PC-3 (cell line): ENCODE results near the gene CNP. TPM values are rescaled to one million over a fixed set of nuclear protein-coding genes. Genes with fewer than 3 reads are reported as not detected.
"Not testable (repeated sequence)": the region's sequence is repeated elsewhere in the genome, so short reads cannot be mapped to it uniquely, and the experiment has no call there.

Experiments
- ATAC-seq: fragments of 200-7000 bp; cut with Tn5 transposase; 2 replicates; pipeline ENCODE4 v1.9.1; 2020; ENCODE audit warnings: mild to moderate bottlenecking, moderate library complexity
- BruUV-seq: library from RNA; stranded (reverse); fragments of 400-500 nt; replicated peaks from 2 replicates; lab custom pipeline; 2021; lab: Mats Ljungman, UMichigan
- CTCF ChIA-PET: fragments of 300-600 bp; sonication (Branson Sonifier 250); formaldehyde crosslinking; loops from one replicate; lab custom pipeline; 2022; ENCODE audit warnings: antibody characterized with exemption; lab: Charles Lee
- POLR2A ChIA-PET: fragments of 300-600 bp; sonication (Branson Sonifier 250); formaldehyde crosslinking; loops from one replicate; lab custom pipeline; 2022; ENCODE audit warnings: antibody characterized with exemption; ENCODE audit not compliant: unreplicated experiment; lab: Charles Lee
- DNase-seq: peaks from one replicate; pipeline ENCODE4 v3.0.0-alpha.2; 2015
- H2AFZ ChIP-seq: fragments of 300-600 bp; sonication (generic); 2 replicates; pipeline ENCODE4 v1.6.0; 2016; ENCODE audit warnings: antibody characterized with exemption, low read length
- H3F3A ChIP-seq: fragments of 300-600 bp; sonication (generic); one replicate; pipeline ENCODE4 v1.6.0; 2017; ENCODE audit warnings: antibody characterized with exemption, low read length, control low read depth, mild to moderate bottlenecking; ENCODE audit not compliant: unreplicated experiment
- H3K27ac ChIP-seq: fragments of 300-600 bp; sonication (generic); 2 replicates; pipeline ENCODE4 v1.5.1; 2016; ENCODE audit warnings: mild to moderate bottlenecking, low read length
- H3K27me3 ChIP-seq: fragments of 300-600 bp; sonication (generic); 2 replicates; pipeline ENCODE4 v1.6.1; 2016; ENCODE audit warnings: low read length, mixed read lengths
- H3K36me3 ChIP-seq: fragments of 300-600 bp; sonication (generic); 2 replicates; pipeline ENCODE4 v1.6.1; 2016; ENCODE audit warnings: low read depth, mixed run types, low read length, mixed read lengths
- H3K4me1 ChIP-seq: fragments of 300-600 bp; sonication (generic); 2 replicates; pipeline ENCODE4 v1.5.1; 2016; ENCODE audit warnings: low read length; ENCODE audit not compliant: insufficient read depth
- H3K4me2 ChIP-seq: fragments of 300-600 bp; sonication (generic); 2 replicates; pipeline ENCODE4 v1.6.0; 2016; ENCODE audit warnings: low read length
- H3K4me3 ChIP-seq: fragments of 300-600 bp; sonication (generic); 2 replicates; pipeline ENCODE4 v1.5.1; 2016; ENCODE audit warnings: mild to moderate bottlenecking, low read length, mixed read lengths
- H3K79me2 ChIP-seq: fragments of 300-600 bp; sonication (generic); 2 replicates; pipeline ENCODE4 v1.6.1; 2017; ENCODE audit warnings: low read length, mixed read lengths
- H3K9ac ChIP-seq: fragments of 300-600 bp; sonication (generic); 2 replicates; pipeline ENCODE4 v1.6.0; 2016; ENCODE audit warnings: mild to moderate bottlenecking, low read length
- H3K9me2 ChIP-seq: fragments of 300-600 bp; sonication (generic); replicated peaks from 2 replicates; pipeline ENCODE4 v1.6.1; 2016; ENCODE audit warnings: mixed run types, low read length, mixed read lengths
- H3K9me3 ChIP-seq: fragments of 300-600 bp; sonication (generic); 2 replicates; pipeline ENCODE4 v1.6.1; 2016; ENCODE audit warnings: low read length, mixed read lengths
- H4K20me1 ChIP-seq: fragments of 300-600 bp; sonication (generic); 2 replicates; pipeline ENCODE4 v1.6.1; 2016; ENCODE audit warnings: low read length, mixed read lengths
- EZH2 ChIP-seq: fragments of 300-600 bp; sonication (generic); IDR thresholded peaks from one replicate; pipeline ENCODE4 v1.6.1; 2017; ENCODE audit warnings: antibody characterized with exemption, mild to moderate bottlenecking, low read length; ENCODE audit not compliant: unreplicated experiment
- EZH2phosphoT487 ChIP-seq: fragments of 300-600 bp; sonication (generic); IDR thresholded peaks from 2 replicates; pipeline ENCODE4 v1.6.1; 2018; ENCODE audit warnings: mild to moderate bottlenecking, antibody characterized with exemption, low read length, borderline replicate concordance
- intact Hi-C: fragments of 100-400 bp; cut with micrococcal nuclease; formaldehyde crosslinking; loops from 2 replicates; pipeline ENCODE4 v1.9.0; 2023
- total RNA-seq: library from RNA; depleted of rRNA; stranded (reverse); fragments of >200 nt; gene quantifications from 2 replicates; pipeline ENCODE4 v1.2.3, GENCODE V29; 2014
- TF ChIP-seq, protein P1 (sequence below): fragments of 300-600 bp; sonication (generic); conservative IDR thresholded peaks from 2 replicates; pipeline ENCODE4 v1.5.1; 2017; ENCODE audit warnings: antibody characterized with exemption, low read depth, mild to moderate bottlenecking, low read length

CNP gene
- total RNA-seq, 1 experiment from 2014 or later, result 91.6 TPM

DNA sequence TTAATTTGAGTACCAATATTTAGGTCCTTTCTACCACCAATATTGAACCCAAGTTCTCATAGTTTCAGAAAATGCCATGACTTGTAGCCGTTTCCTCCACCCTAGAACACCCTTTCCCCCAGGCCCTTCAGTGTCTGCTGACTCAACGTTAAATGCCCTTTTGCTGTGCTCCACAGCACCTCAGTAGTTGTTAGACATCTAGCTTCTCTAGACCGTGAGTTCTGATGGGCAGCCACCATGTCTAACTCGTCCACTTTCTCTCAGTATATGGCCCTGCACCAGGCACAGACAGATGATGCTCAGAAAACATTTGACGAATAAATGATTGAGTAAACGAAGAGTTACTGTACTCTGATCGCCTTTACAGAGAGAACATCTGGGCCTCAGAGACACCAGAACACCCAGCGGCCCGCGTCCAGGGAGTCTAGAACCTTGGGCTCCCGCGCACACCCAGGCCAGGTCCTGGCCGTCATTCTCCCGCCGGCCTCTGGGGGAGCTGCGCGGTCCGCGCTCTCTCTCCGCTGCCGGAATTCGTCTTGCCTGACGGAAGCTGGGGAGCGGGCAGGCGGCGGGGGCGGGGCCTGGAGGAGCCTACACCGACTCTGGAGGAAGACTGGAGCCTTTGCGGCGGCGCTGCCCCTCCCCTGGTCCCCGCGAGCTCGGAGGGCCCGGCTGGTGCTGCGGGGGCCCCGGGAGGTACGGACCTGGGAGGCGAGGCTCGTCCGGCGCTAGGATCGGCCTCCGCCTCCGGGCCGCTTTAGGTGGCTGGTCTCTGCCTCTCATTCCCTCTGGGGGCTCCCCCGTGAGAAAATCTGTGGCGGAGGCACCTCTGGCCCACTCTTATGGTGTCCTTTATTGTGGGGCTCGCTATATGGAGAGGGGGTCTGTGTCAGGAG lies 53.2 kb downstream of the CNP start, which contains the start of gene NKIRAS2:
Gene NKIRAS2, plus strand, starts transcription at position 582 of the 896 bp plus-strand sequence. CDS start 1,488 bp downstream, outside the sequence.
- no peaks in the 10 kb centered on the region for H3K9me2 ChIP-seq
- H3K36me3 ChIP-seq, result no peaks in the 10 kb centered on the region
- H4K20me1 ChIP-seq, result no peaks in the 10 kb centered on the region
- TF ChIP-seq, protein P1, sequence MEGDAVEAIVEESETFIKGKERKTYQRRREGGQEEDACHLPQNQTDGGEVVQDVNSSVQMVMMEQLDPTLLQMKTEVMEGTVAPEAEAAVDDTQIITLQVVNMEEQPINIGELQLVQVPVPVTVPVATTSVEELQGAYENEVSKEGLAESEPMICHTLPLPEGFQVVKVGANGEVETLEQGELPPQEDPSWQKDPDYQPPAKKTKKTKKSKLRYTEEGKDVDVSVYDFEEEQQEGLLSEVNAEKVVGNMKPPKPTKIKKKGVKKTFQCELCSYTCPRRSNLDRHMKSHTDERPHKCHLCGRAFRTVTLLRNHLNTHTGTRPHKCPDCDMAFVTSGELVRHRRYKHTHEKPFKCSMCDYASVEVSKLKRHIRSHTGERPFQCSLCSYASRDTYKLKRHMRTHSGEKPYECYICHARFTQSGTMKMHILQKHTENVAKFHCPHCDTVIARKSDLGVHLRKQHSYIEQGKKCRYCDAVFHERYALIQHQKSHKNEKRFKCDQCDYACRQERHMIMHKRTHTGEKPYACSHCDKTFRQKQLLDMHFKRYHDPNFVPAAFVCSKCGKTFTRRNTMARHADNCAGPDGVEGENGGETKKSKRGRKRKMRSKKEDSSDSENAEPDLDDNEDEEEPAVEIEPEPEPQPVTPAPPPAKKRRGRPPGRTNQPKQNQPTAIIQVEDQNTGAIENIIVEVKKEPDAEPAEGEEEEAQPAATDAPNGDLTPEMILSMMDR, result peak; percentile 76
- TF ChIP-seq EZH2phosphoT487, result no peak
- peaks cover 24% of the 10 kb centered on the region for H3K4me1 ChIP-seq
- H3K9ac ChIP-seq, result peak within 1 kb of the TSS; percentile 97
- peak within 1 kb of the TSS; percentile 94 for H2AFZ ChIP-seq
- DNase-seq, result peak; percentile 86
- H3K79me2 ChIP-seq, result peaks cover 42% of the 10 kb centered on the region
- no peaks in the 10 kb centered on the region for H3F3A ChIP-seq
- no TSS peak for BruUV-seq
- CTCF ChIA-PET, result interaction anchor here (0.6 to 0.7 kb wide), 4 partner anchors 56 to 744 kb away, joined by 3 to 5 read pairs (median 4); no protein-coding TSS in a partner anchor
- H3K4me3 ChIP-seq, result peak within 1 kb of the TSS; percentile 96
- peak; percentile 63 for ATAC-seq
- H3K27ac ChIP-seq, result 0 out of 2 replicates have a peak within 1 kb of the TSS, but pooled peaks have one; percentile 7
- peak within 1 kb of the TSS; percentile 93 for H3K4me2 ChIP-seq
- POLR2A ChIA-PET, result interaction anchor here (0.7 to 1.1 kb wide), 2 partner anchors 54 to 548 kb away, joined by 4 to 5 read pairs; partner anchors contain the start of gene CNP
- no peaks in the 10 kb centered on the region for H3K27me3 ChIP-seq
- intact Hi-C loops, result no loop called here
- H3K9me3 ChIP-seq, result no peaks in the 10 kb centered on the region

- H3K9ac ChIP-seq, result peak overlapping the region; percentile 97
- DNase-seq, H3K9me2 ChIP-seq, H3K9me3 ChIP-seq, H3K27ac ChIP-seq, intact Hi-C loops, H2AFZ ChIP-seq, H3F3A ChIP-seq, BruUV-seq, ATAC-seq, H3K36me3 ChIP-seq, H3K27me3 ChIP-seq, H4K20me1 ChIP-seq: not testable (repeated sequence)
- CTCF ChIA-PET, result interaction anchor here (0.6 kb wide), 1 partner anchor 58 kb away, joined by 3 read pairs; no protein-coding TSS in a partner anchor
- peaks cover 26% of the 10 kb centered on the region for H3K4me1 ChIP-seq
- H3K4me3 ChIP-seq, result peak overlapping the region; percentile 96
- peaks cover 31% of the 10 kb centered on the region for H3K79me2 ChIP-seq
- H3K4me2 ChIP-seq, result peak overlapping the region; percentile 93
- POLR2A ChIA-PET, result interaction anchor here (1.1 kb wide), 1 partner anchor 55 kb away, joined by 4 read pairs; the partner anchor contains the start of gene CNP
Observed at GRCh38 chr17:42020845-42021244, 54.2 kb downstream of the CNP start.

DNA sequence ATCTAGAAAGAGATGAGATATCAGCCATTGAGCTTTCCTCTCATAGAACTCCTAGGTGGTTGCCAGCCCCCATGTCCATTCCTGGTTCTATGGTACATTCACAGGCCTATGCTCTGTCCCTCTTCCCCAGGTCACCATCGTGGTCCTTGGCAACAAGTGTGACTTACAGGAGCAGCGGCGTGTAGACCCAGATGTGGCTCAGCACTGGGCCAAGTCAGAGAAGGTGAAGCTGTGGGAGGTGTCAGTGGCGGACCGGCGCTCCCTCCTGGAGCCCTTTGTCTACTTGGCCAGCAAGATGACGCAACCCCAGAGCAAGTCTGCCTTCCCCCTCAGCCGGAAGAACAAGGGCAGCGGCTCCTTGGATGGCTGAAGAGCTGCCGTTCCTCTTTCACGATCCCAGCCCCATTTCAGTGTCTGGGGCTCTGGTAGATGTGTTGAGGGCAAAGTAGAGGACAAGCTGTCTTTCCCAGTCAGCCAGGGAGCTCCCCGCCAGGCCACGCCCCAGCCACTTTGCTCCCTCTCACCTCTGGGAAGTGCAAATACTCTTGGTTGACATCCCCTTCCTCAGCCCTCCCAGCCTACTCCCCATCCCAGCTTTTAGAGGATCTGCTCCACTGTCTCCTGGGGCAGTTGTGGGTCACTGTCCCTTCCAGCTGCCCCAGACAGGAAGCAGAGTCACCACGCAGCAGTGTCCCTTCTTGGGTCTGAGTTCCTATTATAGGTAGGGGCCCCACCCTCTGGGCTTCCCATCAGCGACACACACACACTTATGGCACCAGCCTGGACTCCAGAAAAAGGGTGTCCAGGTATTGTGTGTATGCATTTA lies 57.1 kb downstream of the CNP start:
- intact Hi-C loops, result no loop called here
- POLR2A ChIA-PET, result no interaction called here

More for the DNA sequence above, 57.1 kb downstream of the CNP start:
- Histone ChIP-seq H3K4me1 (peaks cover 16% of the 10 kb centered on the region), H3K9ac (no peak overlapping the region), H3K27ac (no peak overlapping the region), H3K9me3 (no peaks in the 10 kb centered on the region), H3K4me2 (no peak overlapping the region), H3K4me3 (no peak overlapping the region), H4K20me1 (no peaks in the 10 kb centered on the region), H3K79me2 (peaks cover 18% of the 10 kb centered on the region), H3K36me3 (no peaks in the 10 kb centered on the region), H3F3A (no peaks in the 10 kb centered on the region), H2AFZ (no peak overlapping the region), H3K9me2 (no peaks in the 10 kb centered on the region), H3K27me3 (no peaks in the 10 kb centered on the region)
- ATAC-seq, result no peak
- DNase-seq, result no peak
- TF ChIP-seq, protein P1, result no peak
- TF ChIP-seq EZH2 (no peak), EZH2phosphoT487 (no peak)
- no TSS peak for BruUV-seq
- CTCF ChIA-PET, result interaction anchor here (0.7 kb wide), 1 partner anchor 65 kb away, joined by 8 read pairs; no protein-coding TSS in a partner anchor
